Measurements from ENCODE around the gene ARMH1. TPM values are rescaled to one million over a fixed set of nuclear protein-coding genes. Genes with fewer than 3 reads are reported as not detected.

ARMH1 gene
- total and polyA plus RNA-seq, 4 experiments from 2014 or later: 26.0 to 74.5 (median 47.2) TPM

GRCh38 chr1:44637702-44638411, 36.7 kb upstream of the ARMH1 start:
- Mint-ChIP-seq H3K9me3 (no peaks in the 10 kb centered on the region), H3K4me1 (peaks cover 17 to 36% (median 24%) of the 10 kb centered on the region in 4 donors), H3K27me3 (no peaks in the 10 kb centered on the region), H3K4me3 (no peak overlapping the region), H3K36me3 (peaks cover 57 to 84% of the 10 kb centered on the region in 2 donors), H3K27ac (peak overlapping the region in 2 of 7 donors; percentile 25 to 62)
- no peaks in the 10 kb centered on the region for H3K27me3 ChIP-seq (ENCODE audit: insufficient read depth, low read length)
- no peaks in the 10 kb centered on the region for H3K9me3 ChIP-seq (ENCODE audit: control insufficient read depth in 1 of 2, low read length in 2 of 2)
- peaks cover 86% of the 10 kb centered on the region for H3K36me3 ChIP-seq (ENCODE audit: insufficient read depth, low read length)
- H3K4me1 ChIP-seq (ENCODE audit: insufficient read depth, low read length): peaks cover 21% of the 10 kb centered on the region
- no peak for DNase-seq
- intact Hi-C loops (cut with micrococcal nuclease): no loop called here
- no peak overlapping the region for H3K27ac ChIP-seq (ENCODE audit: low read depth, low read length)
- H3K4me3 ChIP-seq (ENCODE audit: low read length in 2 of 2): no peak overlapping the region
- POLR2A ChIA-PET (ENCODE audit: partially characterized antibody): no interaction called here
- CTCF ChIA-PET (ENCODE audit: partially characterized antibody): interaction anchor here (2.0 kb wide), 1 partner anchor 15 kb away, joined by 13 read pairs; no protein-coding TSS in a partner anchor

- peaks cover 66 to 86% of the 10 kb centered on the region in 2 donors for H3K36me3 Mint-ChIP-seq
Observed at GRCh38 chr1:44640200-44640853, 34.2 kb upstream of the ARMH1 start.

GRCh38 chr1:44641126-44642102, 33.1 kb upstream of the ARMH1 start:
- no peaks in the 10 kb centered on the region for H3K9me3 Mint-ChIP-seq
- H3K27ac Mint-ChIP-seq: peak overlapping the region in 2 of 7 donors; percentile 29 to 38
- no peak overlapping the region for H3K27ac ChIP-seq (ENCODE audit: low read depth, low read length)
- no peaks in the 10 kb centered on the region for H3K4me1 ChIP-seq (ENCODE audit: insufficient read depth, low read length)
- ChIA-PET CTCF (ENCODE audit: partially characterized antibody) (interaction anchor here (5.7 kb wide), 1 partner anchor 10 kb away, joined by 49 read pairs; no protein-coding TSS in a partner anchor), POLR2A (ENCODE audit: partially characterized antibody) (interaction anchor here (0.8 to 5.2 kb wide), 2 partner anchors 9 to 80 kb away, joined by 4 to 37 read pairs; no protein-coding TSS in a partner anchor)
- intact Hi-C loops (cut with micrococcal nuclease): no loop called here
- no peak overlapping the region for H3K4me3 Mint-ChIP-seq
- peaks cover 59 to 83% of the 10 kb centered on the region in 2 donors for H3K36me3 Mint-ChIP-seq
- H3K4me3 ChIP-seq (ENCODE audit: low read length in 2 of 2): no peak overlapping the region
- peaks cover 0 to 15% (median 3%) of the 10 kb centered on the region in 4 donors for H3K4me1 Mint-ChIP-seq
- peaks cover 83% of the 10 kb centered on the region for H3K36me3 ChIP-seq (ENCODE audit: insufficient read depth, low read length)
- no peaks in the 10 kb centered on the region for H3K27me3 ChIP-seq (ENCODE audit: insufficient read depth, low read length)
- H3K9me3 ChIP-seq (ENCODE audit: control insufficient read depth in 1 of 2, low read length in 2 of 2): no peaks in the 10 kb centered on the region
- H3K27me3 Mint-ChIP-seq: no peaks in the 10 kb centered on the region
- DNase-seq: no peak

More at GRCh38 chr1:44640200-44640853, 34.2 kb upstream of the ARMH1 start:
- Histone ChIP-seq H3K4me3 (ENCODE audit: low read length in 2 of 2) (no peak overlapping the region), H3K27ac (ENCODE audit: low read depth, low read length) (no peak overlapping the region), H3K36me3 (ENCODE audit: insufficient read depth, low read length) (peaks cover 86% of the 10 kb centered on the region), H3K27me3 (ENCODE audit: insufficient read depth, low read length) (no peaks in the 10 kb centered on the region), H3K4me1 (ENCODE audit: insufficient read depth, low read length) (no peaks in the 10 kb centered on the region), H3K9me3 (ENCODE audit: control insufficient read depth in 1 of 2, low read length in 2 of 2) (no peaks in the 10 kb centered on the region)
- CTCF ChIA-PET (ENCODE audit: partially characterized antibody): interaction anchor here (1.3 to 5.7 kb wide), 2 partner anchors 11 to 68 kb away, joined by 4 to 49 read pairs; no protein-coding TSS in a partner anchor
- no peak for DNase-seq
- Mint-ChIP-seq H3K27ac (peak overlapping the region in 1 of 7 donors; percentile 41), H3K27me3 (no peaks in the 10 kb centered on the region), H3K4me1 (peaks cover 2 to 15% (median 7%) of the 10 kb centered on the region in 4 donors), H3K9me3 (no peaks in the 10 kb centered on the region), H3K4me3 (no peak overlapping the region)
- intact Hi-C loops (cut with micrococcal nuclease): no loop called here
- POLR2A ChIA-PET (ENCODE audit: partially characterized antibody): interaction anchor here (5.2 kb wide), 1 partner anchor 7 kb away, joined by 37 read pairs; no protein-coding TSS in a partner anchor

- H3K27me3 Mint-ChIP-seq: no peaks in the 10 kb centered on the region
- H3K9me3 Mint-ChIP-seq: no peaks in the 10 kb centered on the region
- no peak overlapping the region for H3K27ac ChIP-seq (ENCODE audit: low read depth, low read length)
- H3K27me3 ChIP-seq (ENCODE audit: insufficient read depth, low read length): no peaks in the 10 kb centered on the region
- peaks cover 0 to 11% (median 3%) of the 10 kb centered on the region in 4 donors for H3K4me1 Mint-ChIP-seq
- no peak overlapping the region for H3K4me3 Mint-ChIP-seq
- H3K27ac Mint-ChIP-seq: peak overlapping the region in 2 of 7 donors; percentile 38 to 42
- H3K36me3 Mint-ChIP-seq: peaks cover 57 to 80% of the 10 kb centered on the region in 2 donors
- no peak for DNase-seq
- H3K9me3 ChIP-seq (ENCODE audit: control insufficient read depth in 1 of 2, low read length in 2 of 2): no peaks in the 10 kb centered on the region
- H3K4me1 ChIP-seq (ENCODE audit: insufficient read depth, low read length): no peaks in the 10 kb centered on the region
- H3K36me3 ChIP-seq (ENCODE audit: insufficient read depth, low read length): peaks cover 81% of the 10 kb centered on the region
- intact Hi-C loops (cut with micrococcal nuclease): no loop called here
- no peak overlapping the region for H3K4me3 ChIP-seq (ENCODE audit: low read length in 2 of 2)
- POLR2A ChIA-PET (ENCODE audit: partially characterized antibody): interaction anchor here (5.2 kb wide), 1 partner anchor 9 kb away, joined by 37 read pairs; no protein-coding TSS in a partner anchor
- CTCF ChIA-PET (ENCODE audit: partially characterized antibody): interaction anchor here (0.8 to 5.7 kb wide), 2 partner anchors 9 to 10 kb away, joined by 3 to 49 read pairs; no protein-coding TSS in a partner anchor
Observed at GRCh38 chr1:44642255-44642654, 32.3 kb upstream of the ARMH1 start.

GRCh38 chr1:44642925-44643324, 31.6 kb upstream of the ARMH1 start:
- DNase-seq: no peak
- Histone ChIP-seq H3K27ac (ENCODE audit: low read depth, low read length) (no peak overlapping the region), H3K4me1 (ENCODE audit: insufficient read depth, low read length) (no peaks in the 10 kb centered on the region), H3K4me3 (ENCODE audit: low read length in 2 of 2) (no peak overlapping the region), H3K9me3 (ENCODE audit: control insufficient read depth in 1 of 2, low read length in 2 of 2) (no peaks in the 10 kb centered on the region), H3K36me3 (ENCODE audit: insufficient read depth, low read length) (peaks cover 83% of the 10 kb centered on the region), H3K27me3 (ENCODE audit: insufficient read depth, low read length) (no peaks in the 10 kb centered on the region)
- peaks cover 53 to 81% of the 10 kb centered on the region in 2 donors for H3K36me3 Mint-ChIP-seq
- intact Hi-C loops (cut with micrococcal nuclease): no loop called here
- CTCF ChIA-PET (ENCODE audit: partially characterized antibody): interaction anchor here (0.6 to 5.7 kb wide), 3 partner anchors 9 to 12 kb away, joined by 3 to 49 read pairs (median 3); no protein-coding TSS in a partner anchor
- no peaks in the 10 kb centered on the region for H3K27me3 Mint-ChIP-seq
- H3K9me3 Mint-ChIP-seq: no peaks in the 10 kb centered on the region
- peaks cover 0 to 5% (median 1%) of the 10 kb centered on the region in 4 donors for H3K4me1 Mint-ChIP-seq
- H3K4me3 Mint-ChIP-seq: no peak overlapping the region
- peak overlapping the region in 4 of 7 donors; percentile 26 to 84 (median 68) for H3K27ac Mint-ChIP-seq
- POLR2A ChIA-PET (ENCODE audit: partially characterized antibody): interaction anchor here (5.2 kb wide), 1 partner anchor 10 kb away, joined by 37 read pairs; no protein-coding TSS in a partner anchor

GRCh38 chr1:44643721-44644334, 30.7 kb upstream of the ARMH1 start:
- Mint-ChIP-seq H3K27ac (no peak overlapping the region), H3K36me3 (peaks cover 47 to 81% of the 10 kb centered on the region in 2 donors), H3K9me3 (no peaks in the 10 kb centered on the region), H3K4me3 (no peak overlapping the region), H3K27me3 (no peaks in the 10 kb centered on the region), H3K4me1 (peaks cover 0 to 5% (median 1%) of the 10 kb centered on the region in 4 donors)
- ChIA-PET POLR2A (ENCODE audit: partially characterized antibody) (interaction anchor here (5.2 kb wide), 1 partner anchor 11 kb away, joined by 37 read pairs; no protein-coding TSS in a partner anchor), CTCF (ENCODE audit: partially characterized antibody) (interaction anchor here (0.6 to 5.7 kb wide), 2 partner anchors 8 to 12 kb away, joined by 3 to 49 read pairs; no protein-coding TSS in a partner anchor)
- no peak for DNase-seq
- peaks cover 85% of the 10 kb centered on the region for H3K36me3 ChIP-seq (ENCODE audit: insufficient read depth, low read length)
- intact Hi-C loops (cut with micrococcal nuclease): no loop called here
- no peaks in the 10 kb centered on the region for H3K27me3 ChIP-seq (ENCODE audit: insufficient read depth, low read length)
- H3K4me1 ChIP-seq (ENCODE audit: insufficient read depth, low read length): no peaks in the 10 kb centered on the region
- no peak overlapping the region for H3K4me3 ChIP-seq (ENCODE audit: low read length in 2 of 2)
- H3K9me3 ChIP-seq (ENCODE audit: control insufficient read depth in 1 of 2, low read length in 2 of 2): no peaks in the 10 kb centered on the region
- no peak overlapping the region for H3K27ac ChIP-seq (ENCODE audit: low read depth, low read length)
